Activated naive CD8-positive, alpha-beta T cell treated with anti-CD3 and anti-CD28 coated beads, Interleukin-2, amount 10 ng/mL, durations not matched to agents 7 days and 5 days (primary cell): ENCODE data around the gene LRRC39. TPM values are rescaled to one million over a fixed set of nuclear protein-coding genes. Genes with fewer than 3 reads are reported as not detected.

Experiments
- ATAC-seq: fragments of 150-1000 bp; cut with Tn5 transposase; one replicate; pipeline ENCODE4 v1.10.0; 2021; ENCODE audit warnings: low read depth, moderate library complexity
- POLR2A ChIA-PET: fragments of 350-600 bp; sonication (Branson Sonifier 250); formaldehyde crosslinking; loops from one replicate; lab custom pipeline; 2021; ENCODE audit warnings: antibody characterized with exemption; lab: Charles Lee
- DNase-seq: peaks from one replicate; pipeline ENCODE4 v3.0.0; 2021
- H3K27ac Mint-ChIP-seq: one replicate; pipeline ENCODE4 v1.8.0; 2022; ENCODE audit warnings: mild to moderate bottlenecking, mixed read lengths
- H3K27me3 Mint-ChIP-seq: one replicate; pipeline ENCODE4 v1.8.0; 2022; ENCODE audit warnings: mild to moderate bottlenecking, moderate library complexity, mixed read lengths
- H3K36me3 Mint-ChIP-seq: one replicate; pipeline ENCODE4 v1.8.0; 2021; ENCODE audit warnings: mild to moderate bottlenecking, mixed read lengths
- H3K4me1 Mint-ChIP-seq: one replicate; pipeline ENCODE4 v1.8.0; 2021; ENCODE audit warnings: mixed read lengths
- H3K4me3 Mint-ChIP-seq: one replicate; pipeline ENCODE4 v1.8.0; 2022; ENCODE audit warnings: mild to moderate bottlenecking, moderate library complexity, mixed read lengths
- H3K9me3 Mint-ChIP-seq: one replicate; pipeline ENCODE4 v1.8.0; 2021; ENCODE audit warnings: mixed read lengths
- total RNA-seq, 2 experiments: library from RNA; stranded (reverse); gene quantifications; one replicate each; pipeline ENCODE4 v1.2.3, GENCODE V29; 2021

LRRC39 gene
- total RNA-seq, 2 experiments from 2014 or later, result 0.94 to 0.96 TPM

DNA sequence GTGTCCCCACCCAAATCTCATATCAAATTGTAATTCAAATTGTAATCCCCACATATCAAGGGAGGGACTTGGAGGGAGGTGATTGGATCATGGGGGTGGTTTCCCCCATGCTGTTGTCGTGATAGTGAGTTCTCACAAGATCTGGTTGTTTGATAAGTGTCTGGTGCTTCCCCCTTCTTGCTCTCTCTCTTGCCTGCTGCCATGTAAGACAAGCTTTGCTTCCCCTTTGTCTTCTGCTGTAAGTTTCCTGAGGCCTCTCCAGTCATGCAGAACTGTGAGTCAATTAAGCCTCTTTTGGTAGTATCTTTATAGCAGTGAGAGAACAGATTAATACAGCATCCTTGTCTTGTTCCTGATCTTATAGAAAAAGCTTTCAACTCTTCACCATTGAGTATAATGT, 6.5 kb upstream of the LRRC39 start:
- H3K9me3 Mint-ChIP-seq, result no peaks in the 10 kb centered on the region
- H3K4me3 Mint-ChIP-seq, result no peak overlapping the region
- no peak overlapping the region for H3K27ac Mint-ChIP-seq
- ATAC-seq, result no peak
- POLR2A ChIA-PET, result no interaction called here
- no peak for DNase-seq
- H3K4me1 Mint-ChIP-seq, result no peaks in the 10 kb centered on the region
- peaks cover 7% of the 10 kb centered on the region for H3K36me3 Mint-ChIP-seq
- H3K27me3 Mint-ChIP-seq, result no peaks in the 10 kb centered on the region

DNA sequence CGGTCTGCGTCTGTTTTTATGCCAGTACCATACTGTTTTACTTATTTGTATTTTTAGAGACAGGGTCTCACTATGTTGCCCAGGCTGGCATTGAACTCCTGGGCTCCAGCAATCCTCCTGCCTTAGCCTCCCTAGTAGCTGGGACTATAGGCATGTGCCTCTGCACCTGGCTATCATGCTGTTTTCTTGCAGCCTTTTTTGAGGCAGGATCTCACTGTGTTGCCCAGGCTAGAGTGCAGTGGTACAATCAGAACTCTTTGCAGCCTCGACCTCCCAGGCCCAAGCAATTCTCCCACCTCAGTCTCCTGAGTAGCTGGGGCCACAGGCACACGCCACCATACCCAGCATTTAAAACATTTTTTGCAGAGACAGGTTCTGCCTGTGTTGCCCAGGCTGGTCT, 5.3 kb upstream of the LRRC39 start:
- Mint-ChIP-seq H3K27ac (no peak overlapping the region), H3K4me1 (no peaks in the 10 kb centered on the region), H3K27me3 (no peaks in the 10 kb centered on the region), H3K9me3 (no peaks in the 10 kb centered on the region), H3K4me3 (no peak overlapping the region), H3K36me3 (peaks cover 7% of the 10 kb centered on the region)
- POLR2A ChIA-PET, result no interaction called here
- no peak for ATAC-seq
- DNase-seq, result no peak

DNA sequence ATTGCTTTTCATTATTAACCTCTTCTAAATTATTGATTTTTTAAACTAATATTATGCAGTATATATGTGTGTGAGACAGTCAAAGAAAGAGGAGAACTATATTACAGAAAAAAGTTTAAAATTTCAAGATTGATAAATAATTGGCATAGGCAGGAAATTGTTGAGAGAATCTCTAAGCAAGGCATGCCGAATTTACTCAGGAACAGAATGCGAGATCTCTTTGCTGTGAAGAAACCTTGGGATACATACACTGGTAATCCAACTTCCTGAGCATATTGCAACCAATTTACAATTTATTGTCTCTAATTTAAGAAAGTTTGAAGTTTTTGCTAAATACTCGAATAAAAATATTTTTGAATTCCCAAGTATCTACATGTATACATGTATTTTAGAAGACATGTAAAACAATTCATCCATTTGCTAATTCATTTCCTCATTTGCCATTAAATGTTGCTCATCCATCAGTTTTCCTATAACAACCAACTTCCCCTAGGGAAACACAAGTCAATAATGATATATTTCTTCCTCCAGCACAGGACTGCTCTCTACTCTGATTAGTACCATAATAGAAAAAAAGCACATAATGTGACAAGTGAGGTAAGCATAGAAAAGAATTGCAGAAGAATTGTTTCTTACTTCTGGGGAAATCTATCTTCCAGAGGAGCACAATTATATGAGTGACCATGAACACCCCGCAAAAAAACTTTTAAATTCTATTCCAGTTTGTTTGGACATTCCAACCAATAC, 588 bp downstream of the LRRC39 start:
- DNase-seq (no peak), ATAC-seq (no peak)
- POLR2A ChIA-PET, result no interaction called here
- H3K27me3 Mint-ChIP-seq, result peaks cover 3% of the 10 kb centered on the region
- no peak overlapping the region for H3K27ac Mint-ChIP-seq
- H3K4me1 Mint-ChIP-seq, result no peaks in the 10 kb centered on the region
- no peak overlapping the region for H3K4me3 Mint-ChIP-seq
- H3K36me3 Mint-ChIP-seq, result peaks cover 1% of the 10 kb centered on the region
- no peaks in the 10 kb centered on the region for H3K9me3 Mint-ChIP-seq

DNA sequence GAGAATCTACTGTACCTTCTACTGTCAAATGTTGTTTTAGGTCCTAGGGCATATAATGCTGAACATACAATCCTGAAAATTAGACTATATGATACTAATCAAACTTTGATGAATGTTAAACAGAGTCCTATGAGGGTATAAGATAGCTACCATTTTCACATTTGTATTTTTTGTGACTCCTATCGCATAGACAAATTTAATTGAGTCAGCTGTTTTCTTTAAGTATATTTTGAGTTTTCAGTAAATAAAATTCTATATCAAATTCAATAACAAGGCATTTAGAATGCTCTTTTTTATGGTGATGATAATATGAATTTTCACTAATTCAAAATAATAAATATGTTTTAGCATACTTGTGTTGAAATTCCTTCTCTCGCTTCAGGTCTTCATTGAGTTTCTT, 10.0 kb downstream of the LRRC39 start:
- H3K36me3 Mint-ChIP-seq, result peaks cover 5% of the 10 kb centered on the region
- no peak overlapping the region for H3K4me3 Mint-ChIP-seq
- ATAC-seq, result no peak
- POLR2A ChIA-PET, result no interaction called here
- peaks cover 4% of the 10 kb centered on the region for H3K27me3 Mint-ChIP-seq
- no peak for DNase-seq
- peaks cover 4% of the 10 kb centered on the region for H3K9me3 Mint-ChIP-seq
- no peak overlapping the region for H3K27ac Mint-ChIP-seq
- no peaks in the 10 kb centered on the region for H3K4me1 Mint-ChIP-seq

DNA sequence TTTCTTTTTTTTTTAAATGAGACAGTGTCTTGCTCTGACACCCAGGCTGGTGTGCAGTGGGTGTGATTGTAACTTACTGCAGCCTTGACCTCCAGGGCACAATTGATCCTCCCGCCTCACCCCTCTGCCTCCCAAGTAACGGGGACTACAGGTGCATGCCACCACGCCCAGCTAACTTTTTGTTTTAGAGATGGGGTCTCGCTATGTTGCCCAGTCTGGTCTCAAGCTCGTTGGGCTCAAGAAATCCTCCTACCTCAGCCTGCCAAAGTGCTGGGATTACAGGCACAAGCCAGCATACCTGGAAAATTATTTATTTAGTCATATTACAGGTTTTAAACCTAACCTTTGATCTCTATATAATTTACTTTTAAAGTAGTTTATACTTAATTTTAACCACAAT, 13.4 kb downstream of the LRRC39 start:
- POLR2A ChIA-PET, result no interaction called here
- ATAC-seq, result no peak
- Mint-ChIP-seq H3K4me3 (no peak overlapping the region), H3K4me1 (no peaks in the 10 kb centered on the region), H3K27ac (no peak overlapping the region), H3K36me3 (peaks cover 5% of the 10 kb centered on the region), H3K27me3 (peaks cover 2% of the 10 kb centered on the region), H3K9me3 (peaks cover 4% of the 10 kb centered on the region)
- DNase-seq, result no peak

DNA sequence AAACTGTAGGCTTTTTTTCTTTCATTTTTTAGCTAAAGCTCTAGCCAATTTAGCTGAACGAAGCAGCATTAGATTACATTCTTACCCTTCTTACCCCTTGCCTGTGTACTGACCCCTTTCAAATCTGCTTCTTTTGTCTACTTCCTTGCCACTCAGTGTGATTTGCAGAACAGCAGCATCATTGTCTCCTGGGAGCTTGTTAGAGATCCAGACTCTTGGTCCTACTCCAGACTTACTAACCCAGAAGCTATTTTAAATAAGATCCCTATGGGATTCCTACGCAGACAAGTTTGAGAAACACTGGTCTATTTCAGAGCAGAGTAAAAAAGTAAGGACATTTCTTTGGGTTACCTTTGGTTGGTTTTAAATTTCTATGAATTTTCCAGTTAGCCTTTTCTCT, 13.8 kb downstream of the LRRC39 start:
- Mint-ChIP-seq H3K36me3 (peaks cover 5% of the 10 kb centered on the region), H3K27me3 (peaks cover 2% of the 10 kb centered on the region), H3K27ac (no peak overlapping the region), H3K4me1 (no peaks in the 10 kb centered on the region), H3K4me3 (no peak overlapping the region), H3K9me3 (peaks cover 4% of the 10 kb centered on the region)
- DNase-seq (no peak), ATAC-seq (no peak)
- POLR2A ChIA-PET, result no interaction called here

DNA sequence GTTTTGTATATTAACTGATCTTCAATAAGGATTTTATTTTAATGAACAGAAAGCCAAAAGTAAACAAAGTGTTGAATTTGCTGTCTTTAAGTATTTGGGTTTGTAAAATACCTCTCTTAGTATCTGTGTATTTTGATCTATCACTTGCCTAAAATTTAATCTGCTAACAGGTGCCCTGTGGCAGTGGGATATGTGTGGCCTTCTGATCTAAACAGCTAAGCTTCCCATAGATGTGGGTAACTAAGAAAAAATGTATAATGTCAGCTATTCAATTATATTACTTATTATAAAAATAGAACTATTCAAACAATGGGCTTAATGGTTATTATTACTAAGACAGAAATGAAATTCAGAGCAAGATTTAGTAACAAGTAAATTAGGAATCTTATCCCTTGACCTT, 15.2 kb downstream of the LRRC39 start:
- Mint-ChIP-seq H3K4me3 (no peak overlapping the region), H3K36me3 (peaks cover 5% of the 10 kb centered on the region), H3K27ac (no peak overlapping the region), H3K27me3 (peaks cover 2% of the 10 kb centered on the region), H3K9me3 (peaks cover 4% of the 10 kb centered on the region), H3K4me1 (no peaks in the 10 kb centered on the region)
- DNase-seq (no peak), ATAC-seq (no peak)
- POLR2A ChIA-PET, result no interaction called here

DNA sequence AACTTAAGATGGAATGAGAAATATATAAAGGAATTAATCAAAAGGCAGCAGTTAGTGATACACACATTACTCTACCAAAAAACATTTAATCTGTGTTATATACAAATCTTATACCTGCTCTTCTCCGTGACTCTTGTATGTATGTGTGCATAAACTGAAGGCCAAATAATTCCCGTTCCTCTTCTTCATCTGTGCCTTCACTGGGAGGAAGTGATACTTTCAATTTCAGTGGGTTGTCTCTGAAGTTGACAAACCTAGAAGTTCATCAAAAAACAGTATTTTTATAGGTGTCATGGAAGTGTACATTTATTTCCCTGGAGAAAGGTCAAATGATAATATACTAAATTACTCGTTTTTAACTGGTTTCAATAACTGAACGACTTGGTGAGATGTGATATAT, 25.8 kb downstream of the LRRC39 start:
- no peak for ATAC-seq
- Mint-ChIP-seq H3K36me3 (peaks cover 19% of the 10 kb centered on the region), H3K9me3 (no peaks in the 10 kb centered on the region), H3K27ac (no peak overlapping the region), H3K27me3 (no peaks in the 10 kb centered on the region), H3K4me1 (peaks cover 6% of the 10 kb centered on the region), H3K4me3 (no peak overlapping the region)
- POLR2A ChIA-PET, result no interaction called here
- DNase-seq, result no peak

DNA sequence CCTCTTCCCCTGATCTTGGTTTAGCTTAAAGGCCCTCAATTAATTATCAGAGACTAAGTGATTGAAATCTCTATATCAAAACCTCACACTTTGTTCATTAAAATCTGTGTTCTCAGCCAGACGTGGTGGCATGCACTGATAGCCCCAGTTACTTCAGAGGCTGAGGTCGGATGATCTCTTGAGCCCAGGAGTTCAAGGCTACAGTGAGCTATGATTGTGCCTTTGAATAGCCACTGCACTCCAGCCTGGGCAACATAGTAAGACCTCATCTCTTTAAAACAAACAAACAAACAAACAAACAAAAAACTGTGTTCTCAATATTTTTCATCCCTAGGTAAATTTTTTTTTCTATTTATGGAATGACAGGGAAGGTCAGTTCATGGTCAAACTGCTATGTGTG, 26.4 kb downstream of the LRRC39 start:
- H3K36me3 Mint-ChIP-seq, result peaks cover 19% of the 10 kb centered on the region
- DNase-seq, result no peak
- no peaks in the 10 kb centered on the region for H3K27me3 Mint-ChIP-seq
- no peaks in the 10 kb centered on the region for H3K9me3 Mint-ChIP-seq
- no peak overlapping the region for H3K4me3 Mint-ChIP-seq
- H3K4me1 Mint-ChIP-seq, result peaks cover 6% of the 10 kb centered on the region
- H3K27ac Mint-ChIP-seq, result no peak overlapping the region
- POLR2A ChIA-PET, result no interaction called here
- ATAC-seq, result no peak

DNA sequence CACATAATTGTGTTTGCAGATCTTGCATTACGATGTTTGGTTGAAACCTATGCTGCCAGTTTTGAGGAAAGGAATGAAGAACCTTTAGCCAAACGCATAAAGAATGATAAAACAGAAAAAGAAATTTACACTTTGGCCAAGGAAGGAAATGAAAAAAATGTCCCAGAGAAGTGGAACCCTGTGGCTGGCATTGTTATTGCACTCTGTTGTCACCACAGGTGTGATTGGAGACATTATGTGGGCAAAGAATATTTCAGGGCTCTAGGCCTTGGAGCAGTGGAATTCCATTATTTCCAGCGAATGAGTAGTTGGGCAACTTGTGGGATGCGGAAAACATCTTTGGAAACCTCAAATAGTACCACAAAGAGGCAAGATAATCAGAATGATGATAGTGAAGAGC, 30.2 kb downstream of the LRRC39 start:
- Mint-ChIP-seq H3K27me3 (no peaks in the 10 kb centered on the region), H3K9me3 (no peaks in the 10 kb centered on the region), H3K36me3 (peaks cover 26% of the 10 kb centered on the region), H3K4me3 (no peak overlapping the region), H3K27ac (no peak overlapping the region), H3K4me1 (peaks cover 6% of the 10 kb centered on the region)
- DNase-seq (no peak), ATAC-seq (no peak)
- POLR2A ChIA-PET, result no interaction called here

DNA sequence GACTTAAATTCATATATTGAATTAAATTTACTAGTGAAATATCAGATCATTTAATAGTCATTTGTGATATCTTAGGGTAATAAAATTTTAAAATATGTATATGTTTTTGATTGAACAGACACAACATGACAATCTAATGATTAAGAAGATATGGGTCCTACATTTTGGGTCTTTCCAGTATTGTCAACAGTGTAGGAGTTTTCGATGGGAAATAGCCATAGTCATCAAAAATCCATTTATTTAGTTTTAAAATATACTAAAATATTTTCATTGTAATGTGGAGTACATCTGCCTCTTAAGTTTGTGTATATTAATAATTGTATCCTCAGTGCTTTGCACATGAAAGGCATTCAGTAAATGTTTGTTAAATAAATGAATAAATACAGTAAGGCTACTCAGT, 31.1 kb downstream of the LRRC39 start:
- POLR2A ChIA-PET, result no interaction called here
- DNase-seq (no peak), ATAC-seq (no peak)
- Mint-ChIP-seq H3K36me3 (peaks cover 29% of the 10 kb centered on the region), H3K9me3 (no peaks in the 10 kb centered on the region), H3K4me1 (peaks cover 2% of the 10 kb centered on the region), H3K27me3 (no peaks in the 10 kb centered on the region), H3K4me3 (no peak overlapping the region), H3K27ac (no peak overlapping the region)

DNA sequence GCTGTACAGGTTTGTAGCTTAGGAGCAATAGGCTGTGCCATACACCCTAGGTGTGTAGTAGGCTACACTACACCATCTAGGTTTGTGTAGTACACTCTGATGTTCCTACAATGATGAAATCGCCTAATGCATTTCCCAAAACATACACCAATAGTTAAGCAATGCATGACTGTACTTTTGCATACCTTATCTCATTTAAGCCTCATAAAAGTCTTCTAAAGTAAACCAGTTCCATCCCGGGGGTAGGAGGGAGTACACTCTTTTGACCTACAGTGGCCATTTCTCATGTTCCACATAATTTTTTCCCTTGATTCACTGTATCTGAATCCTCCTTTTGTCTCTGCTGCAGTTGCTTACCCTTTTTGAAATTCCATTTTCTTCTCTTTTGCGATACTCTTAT, 32.9 kb downstream of the LRRC39 start:
- Mint-ChIP-seq H3K4me1 (peaks cover 3% of the 10 kb centered on the region), H3K4me3 (no peak overlapping the region), H3K36me3 (peaks cover 31% of the 10 kb centered on the region), H3K9me3 (no peaks in the 10 kb centered on the region), H3K27ac (no peak overlapping the region), H3K27me3 (no peaks in the 10 kb centered on the region)
- POLR2A ChIA-PET, result no interaction called here
- ATAC-seq, result no peak
- DNase-seq, result no peak

DNA sequence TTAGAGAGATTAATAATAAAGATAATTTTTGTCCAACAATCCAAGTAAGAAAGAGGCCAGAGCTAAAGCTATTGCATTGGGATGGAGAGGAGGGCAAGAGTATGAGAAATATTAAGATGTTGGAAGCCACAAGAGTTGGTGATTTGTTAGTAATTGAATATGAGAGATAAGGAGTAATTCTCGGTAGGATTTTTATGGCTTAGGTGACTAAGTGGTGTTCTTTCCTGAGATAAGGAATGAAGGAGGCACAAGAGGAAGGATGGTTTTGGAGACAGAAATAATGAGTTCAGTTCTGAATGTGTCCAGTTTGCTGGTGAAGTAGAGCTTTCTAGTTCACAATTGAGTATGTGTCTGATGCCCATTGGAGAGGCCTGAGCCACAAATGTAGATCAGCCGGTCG, 35.7 kb downstream of the LRRC39 start:
- Mint-ChIP-seq H3K36me3 (peaks cover 40% of the 10 kb centered on the region), H3K4me1 (peaks cover 1% of the 10 kb centered on the region), H3K4me3 (no peak overlapping the region), H3K9me3 (no peaks in the 10 kb centered on the region), H3K27me3 (no peaks in the 10 kb centered on the region), H3K27ac (no peak overlapping the region)
- no peak for ATAC-seq
- POLR2A ChIA-PET, result no interaction called here
- no peak for DNase-seq

DNA sequence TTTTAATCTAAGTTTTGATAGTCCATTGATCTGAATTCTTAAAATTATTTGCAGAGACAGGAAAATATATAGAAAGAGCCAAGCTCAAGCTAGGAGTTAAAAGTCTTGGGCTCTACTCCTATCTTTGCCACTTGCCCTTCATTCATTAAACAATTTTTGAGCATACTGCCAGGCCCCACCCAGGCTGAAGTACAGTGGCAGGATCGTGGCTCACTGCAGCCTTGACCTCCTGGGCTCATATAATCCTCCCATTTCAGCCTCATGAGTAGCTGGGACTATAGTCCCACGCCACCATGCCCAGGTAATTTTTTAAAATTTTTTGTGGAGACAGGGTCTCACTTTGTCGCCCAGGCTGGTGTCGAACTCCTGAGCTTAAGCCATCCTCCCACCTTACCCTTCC, 36.9 kb downstream of the LRRC39 start:
- H3K9me3 Mint-ChIP-seq, result no peaks in the 10 kb centered on the region
- H3K36me3 Mint-ChIP-seq, result peaks cover 39% of the 10 kb centered on the region
- H3K27ac Mint-ChIP-seq, result no peak overlapping the region
- no peak overlapping the region for H3K4me3 Mint-ChIP-seq
- H3K4me1 Mint-ChIP-seq, result peaks cover 1% of the 10 kb centered on the region
- DNase-seq (no peak), ATAC-seq (no peak)
- no peaks in the 10 kb centered on the region for H3K27me3 Mint-ChIP-seq
- POLR2A ChIA-PET, result interaction anchor here (1.1 kb wide), 1 partner anchor 13 kb away, joined by 3 read pairs; no protein-coding TSS in a partner anchor
